OCI-LY3 (cell line): ENCODE measurements around the gene FMO5.

ENCODE experiments used
- H2AFZ ChIP-seq: fragments of 200-600, 300-600 bp; shearing (Covaris generic); 2 replicates; pipeline ENCODE4 v1.6.0; 2014; ENCODE audit warnings: antibody characterized with exemption, low read depth, low read length
- H3K27ac ChIP-seq: fragments of 200-600, 300-600 bp; sonication (generic); 2 replicates; pipeline ENCODE4 v1.5.1; 2014; ENCODE audit warnings: mild to moderate bottlenecking, low read length, moderate library complexity, mixed read lengths
- H3K27me3 ChIP-seq: fragments of 200-600, 300-600 bp; sonication (generic); 2 replicates; pipeline ENCODE4 v1.6.1; 2014; ENCODE audit warnings: low read depth, low read length, mixed read lengths
- H3K36me3 ChIP-seq: fragments of 200-600, 300-600 bp; sonication (generic); replicated peaks from 2 replicates; pipeline ENCODE3; 2014; ENCODE audit warnings: low read depth, low read length, mixed read lengths
- H3K4me1 ChIP-seq: fragments of 300-600, 200-600 bp; sonication (generic); 2 replicates; pipeline ENCODE4 v1.6.1; 2014; ENCODE audit warnings: low read length, mixed read lengths
- H3K4me2 ChIP-seq: fragments of 200-600, 300-600 bp; sonication (generic); 2 replicates; pipeline ENCODE4 v1.6.1; 2014; ENCODE audit warnings: low read length, mixed read lengths
- H3K4me3 ChIP-seq: fragments of 300-600, 200-600 bp; sonication (generic); 2 replicates; pipeline ENCODE4 v1.5.1; 2014; ENCODE audit warnings: antibody characterized with exemption, mild to moderate bottlenecking, low read length, moderate library complexity
- H3K79me2 ChIP-seq: fragments of 300-600, 200-600 bp; shearing (Covaris generic); 2 replicates; pipeline ENCODE4 v1.6.1; 2014; ENCODE audit warnings: mild to moderate bottlenecking, low read length, mixed read lengths
- H3K9ac ChIP-seq: fragments of 300-600, 200-600 bp; shearing (Covaris generic); 2 replicates; pipeline ENCODE4 v1.6.0; 2014; ENCODE audit warnings: mild to moderate bottlenecking, low read length, moderate library complexity
- H3K9me3 ChIP-seq: fragments of 200-600, 300-600 bp; shearing (Covaris generic); 2 replicates; pipeline ENCODE4 v1.6.1; 2014; ENCODE audit warnings: low read length, mixed read lengths; ENCODE audit not compliant: insufficient read depth
- H4K20me1 ChIP-seq: fragments of 200-600, 300-600 bp; sonication (generic); 2 replicates; pipeline ENCODE4 v1.6.1; 2016; ENCODE audit warnings: low read length, mixed read lengths; ENCODE audit not compliant: insufficient read depth
- EZH2phosphoT487 ChIP-seq: fragments of 200-600 bp; shearing (Covaris generic); IDR thresholded peaks from 2 replicates; pipeline ENCODE4 v1.6.1; 2018; ENCODE audit warnings: antibody characterized with exemption, mixed run types, low read depth
- TF ChIP-seq, protein P1 (sequence below): fragments of 200-600, 300-600 bp; sonication (generic); IDR thresholded peaks from 2 replicates; pipeline ENCODE4 v1.5.1; 2014; ENCODE audit warnings: antibody characterized with exemption, low read length, low read depth

FMO5 gene

DNA sequence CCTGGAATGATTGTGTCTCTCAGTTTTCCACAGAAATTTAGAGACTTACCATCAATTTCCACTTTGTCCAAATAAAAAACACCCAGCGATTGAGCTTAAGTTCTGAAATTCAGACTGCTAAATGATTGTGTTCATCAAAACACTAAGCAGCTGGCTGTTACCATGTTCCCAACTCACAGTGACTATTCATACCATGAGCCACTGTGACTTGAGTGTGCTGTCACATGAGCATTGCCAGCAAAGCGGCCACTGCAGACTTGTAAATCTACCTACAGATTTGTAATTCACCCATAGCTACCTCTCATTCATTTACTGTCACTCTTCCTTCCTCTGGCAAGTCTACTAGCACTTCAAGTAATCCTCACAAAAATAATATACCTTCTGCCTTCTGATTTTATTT, 35.6 kb downstream of the FMO5 start:
- 0 out of 2 replicates have a peak, but pooled peaks cover 7% of the 10 kb centered on the region for H3K27me3 ChIP-seq
- no peak overlapping the region for H3K9ac ChIP-seq
- no peaks in the 10 kb centered on the region for H3K79me2 ChIP-seq
- no peak overlapping the region for H3K4me3 ChIP-seq
- no peak overlapping the region for H3K4me2 ChIP-seq
- no peaks in the 10 kb centered on the region for H3K36me3 ChIP-seq
- no peaks in the 10 kb centered on the region for H3K9me3 ChIP-seq
- no peaks in the 10 kb centered on the region for H3K4me1 ChIP-seq
- TF ChIP-seq, protein P1, sequence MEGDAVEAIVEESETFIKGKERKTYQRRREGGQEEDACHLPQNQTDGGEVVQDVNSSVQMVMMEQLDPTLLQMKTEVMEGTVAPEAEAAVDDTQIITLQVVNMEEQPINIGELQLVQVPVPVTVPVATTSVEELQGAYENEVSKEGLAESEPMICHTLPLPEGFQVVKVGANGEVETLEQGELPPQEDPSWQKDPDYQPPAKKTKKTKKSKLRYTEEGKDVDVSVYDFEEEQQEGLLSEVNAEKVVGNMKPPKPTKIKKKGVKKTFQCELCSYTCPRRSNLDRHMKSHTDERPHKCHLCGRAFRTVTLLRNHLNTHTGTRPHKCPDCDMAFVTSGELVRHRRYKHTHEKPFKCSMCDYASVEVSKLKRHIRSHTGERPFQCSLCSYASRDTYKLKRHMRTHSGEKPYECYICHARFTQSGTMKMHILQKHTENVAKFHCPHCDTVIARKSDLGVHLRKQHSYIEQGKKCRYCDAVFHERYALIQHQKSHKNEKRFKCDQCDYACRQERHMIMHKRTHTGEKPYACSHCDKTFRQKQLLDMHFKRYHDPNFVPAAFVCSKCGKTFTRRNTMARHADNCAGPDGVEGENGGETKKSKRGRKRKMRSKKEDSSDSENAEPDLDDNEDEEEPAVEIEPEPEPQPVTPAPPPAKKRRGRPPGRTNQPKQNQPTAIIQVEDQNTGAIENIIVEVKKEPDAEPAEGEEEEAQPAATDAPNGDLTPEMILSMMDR = no peak
- TF ChIP-seq EZH2phosphoT487 = no peak
- no peak overlapping the region for H2AFZ ChIP-seq
- H3K27ac ChIP-seq = no peak overlapping the region
- H4K20me1 ChIP-seq = no peaks in the 10 kb centered on the region

GRCh38 chr1:147185432-147185831, 39.7 kb downstream of the FMO5 start:
- no peaks in the 10 kb centered on the region for H3K4me1 ChIP-seq
- TF ChIP-seq EZH2phosphoT487 = no peak
- TF ChIP-seq, protein P1 = no peak

DNA sequence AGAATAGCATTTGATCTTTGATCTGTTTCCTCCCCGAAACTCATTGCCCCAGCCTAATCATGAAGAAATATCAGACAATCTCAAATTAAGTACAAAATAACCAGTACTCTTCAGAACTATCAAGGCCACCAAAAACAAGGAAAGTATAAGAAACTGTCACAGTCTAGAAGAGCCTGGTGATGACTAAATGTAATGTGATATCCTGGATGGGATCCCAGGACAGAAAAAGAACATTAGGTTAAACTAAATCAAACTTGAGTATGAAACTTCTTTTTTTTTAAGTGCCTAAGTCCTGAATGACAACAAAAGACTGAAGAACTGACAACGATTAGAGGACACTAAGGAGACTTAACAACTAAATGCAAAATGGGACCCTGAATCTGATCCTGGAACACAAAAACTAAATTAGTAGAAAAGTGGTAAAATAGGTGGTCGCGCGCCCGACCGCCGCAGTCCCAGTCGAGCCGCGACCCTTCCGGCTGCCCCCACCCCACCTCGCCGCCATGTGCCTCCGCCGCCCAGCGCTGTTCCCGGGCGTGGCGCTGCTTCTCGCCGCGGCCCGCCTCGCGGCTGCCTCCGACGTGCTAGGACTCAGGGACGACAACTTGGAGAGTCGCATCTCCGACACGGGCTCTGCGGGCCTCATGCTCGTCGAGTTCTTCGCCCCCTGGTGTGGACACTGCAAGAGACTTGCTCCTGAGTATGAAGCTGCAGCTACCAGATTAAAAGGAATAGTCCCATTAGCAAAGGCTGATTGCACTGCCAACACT, 47.3 kb downstream of the FMO5 start:
- Histone ChIP-seq H3K27ac (no peak overlapping the region), H3K4me3 (no peak overlapping the region)
- TF ChIP-seq, protein P1 = no peak
- no peak for TF ChIP-seq EZH2phosphoT487

More at GRCh38 chr1:147185432-147185831, 39.7 kb downstream of the FMO5 start:
- no peak overlapping the region for H3K4me2 ChIP-seq
- no peak overlapping the region for H2AFZ ChIP-seq
- no peak overlapping the region for H3K27ac ChIP-seq
- no peaks in the 10 kb centered on the region for H3K36me3 ChIP-seq
- H3K27me3 ChIP-seq = 0 out of 2 replicates have a peak, but pooled peaks cover 7% of the 10 kb centered on the region
- no peak overlapping the region for H3K4me3 ChIP-seq
- no peak overlapping the region for H3K9ac ChIP-seq
- H3K79me2 ChIP-seq = no peaks in the 10 kb centered on the region
- no peaks in the 10 kb centered on the region for H4K20me1 ChIP-seq
- H3K9me3 ChIP-seq = no peaks in the 10 kb centered on the region

GRCh38 chr1:147172168-147173016, 52.7 kb downstream of the FMO5 start, which contains the start of gene PRKAB2:
Gene PRKAB2 (minus strand): TSS chr1:147172470. CDS start chr1:147172144, 326 bp downstream.
- peaks cover 21% of the 10 kb centered on the region for H3K79me2 ChIP-seq
- H3K4me3 ChIP-seq = peak within 1 kb of the TSS; percentile 91
- H3K27ac ChIP-seq = peak within 1 kb of the TSS; percentile 80
- H3K4me1 ChIP-seq = peaks cover 12% of the 10 kb centered on the region
- H3K9ac ChIP-seq = peak within 1 kb of the TSS; percentile 88
- H3K36me3 ChIP-seq = no peaks in the 10 kb centered on the region
- peak within 1 kb of the TSS; percentile 99 for H2AFZ ChIP-seq
- no peaks in the 10 kb centered on the region for H3K27me3 ChIP-seq
- TF ChIP-seq, protein P1 = peak; percentile 84
- TF ChIP-seq EZH2phosphoT487 = no peak
- peak within 1 kb of the TSS; percentile 86 for H3K4me2 ChIP-seq
- no peaks in the 10 kb centered on the region for H4K20me1 ChIP-seq
- H3K9me3 ChIP-seq = no peaks in the 10 kb centered on the region

More for the DNA sequence above, 47.3 kb downstream of the FMO5 start:
- Histone ChIP-seq H3K36me3 (no peaks in the 10 kb centered on the region), H3K79me2 (no peaks in the 10 kb centered on the region), H3K4me2 (no peak overlapping the region), H3K9ac (no peak overlapping the region), H3K9me3 (no peaks in the 10 kb centered on the region), H2AFZ (no peak overlapping the region), H3K27me3 (no peaks in the 10 kb centered on the region), H3K4me1 (peaks cover 5% of the 10 kb centered on the region; the same call in 1 of the 2 replicates), H4K20me1 (no peaks in the 10 kb centered on the region)
